Thoracic aorta endothelial cell (primary cell): Measurements from ENCODE around the gene CACNG4. TPM values are rescaled to one million over a fixed set of nuclear protein-coding genes. Genes with fewer than 3 reads are reported as not detected.

Experiments used
- total RNA-seq: library from RNA; depleted of rRNA; stranded (reverse); fragments of >200 nt; gene quantifications from 2 replicates; pipeline ENCODE4 v1.2.3, GENCODE V29; 2012

Gene CACNG4
- total RNA-seq: not detected in 2 replicates

GRCh38 chr17:66963909-66964771 is at the start of gene CACNG4:
Gene CACNG4 (plus strand): TSS chr17:66964707. CDS start chr17:66964912, 205 bp downstream.

GRCh38 chr17:67044016-67044772 is 79.7 kb downstream of the CACNG4 start, which contains the start of gene CACNG1:
Gene CACNG1 (plus strand): TSS chr17:67044554. CDS start chr17:67044661, 107 bp downstream.

Other genes with a start within 250 kb of the CACNG4 start
- not detected in 2 replicates for gene CACNG5, start 129.6 kb upstream of the CACNG4 start, total RNA-seq
- not detected in 2 replicates for gene CACNG1, start 79.8 kb downstream of the CACNG4 start, total RNA-seq